Stomach (tissue), 9 donors: ENCODE results near the gene C6orf89. TPM values are rescaled to one million over a fixed set of nuclear protein-coding genes. Genes with fewer than 3 reads are reported as not detected.
A peak's percentile ranks its signal among the peaks of the same experiment; 100 is the strongest.

ENCODE experiments used
- DNase-seq, 2 donors: peaks; one replicate each; pipeline versions ENCODE4 v3.0.0 to v3.0.0-alpha.2; 2013 to 2019
- H3K27ac ChIP-seq, 5 donors: fragments of 200-600 bp in 4 of 5; sonication (generic) in 4 of 5; one replicate each; pipeline ENCODE4 v1.5.1; 2013 to 2019; ENCODE audit warnings: mild to moderate bottlenecking in 1 of 5, moderate library complexity in 1 of 5
- H3K27me3 ChIP-seq, 3 donors: fragments of 200-600 bp; sonication (generic); one replicate each; pipeline ENCODE4 v1.5.1; 2017 to 2019; ENCODE audit warnings: mixed run types in 1 of 3
- H3K36me3 ChIP-seq, 4 donors: fragments of 200-600 bp; sonication (generic); 1 replicate in 3 of 4; 2 replicates in 1 of 4; pipeline ENCODE4 v1.5.1; 2016 to 2019
- H3K4me1 ChIP-seq, 4 donors: fragments of 200-600 bp; sonication (generic); one replicate each; pipeline ENCODE4 v1.5.1; 2016 to 2019
- H3K4me3 ChIP-seq, 4 donors: fragments of 200-600 bp; sonication (generic) in 3 of 4; one replicate each; pipeline ENCODE4 v1.5.1; 2016 to 2019; ENCODE audit warnings: mild to moderate bottlenecking in 1 of 4
- H3K9me3 ChIP-seq, 4 donors: fragments of 200-600 bp; sonication (generic); one replicate each; pipeline ENCODE4 v1.5.1; 2016 to 2019
- CTCF ChIP-seq, 7 experiments: fragments of 450-650 bp in 4 of 7; fragments of 200-600 bp in 3 of 7; sonication (generic) in 3 of 7; IDR thresholded peaks; one replicate each; pipeline ENCODE4 v1.5.1; 2016 to 2019; ENCODE audit warnings: antibody characterized with exemption in 7 of 7, control low read depth in 2 of 7, mild to moderate bottlenecking in 1 of 7
- EP300 ChIP-seq: sonication (generic); formaldehyde crosslinking; IDR thresholded peaks from one replicate; pipeline ENCODE4 v1.6.1; 2017; ENCODE audit warnings: antibody characterized with exemption
- POLR2A ChIP-seq, 4 donors: fragments of 450-650 bp; IDR thresholded peaks; one replicate each; pipeline ENCODE4 v1.6.1; 2016; ENCODE audit warnings: antibody characterized with exemption in 4 of 4, control low read depth in 2 of 4, mild to moderate bottlenecking in 1 of 4, moderate library complexity in 1 of 4
- POLR2AphosphoS5 ChIP-seq, 3 donors: sonication (generic); formaldehyde crosslinking; IDR thresholded peaks; one replicate each; pipeline ENCODE4 v1.6.1; 2016; ENCODE audit warnings: antibody characterized with exemption in 3 of 3
- WGBS, 5 donors: extraction: QIAGEN DNeasy Blood & Tissue Kit in 3 of 5; methylation state at CpG; one replicate each; pipeline versions ENCODE4 v1.1.5 to v1.1.7; 2013 to 2018; 5-methylcytosine and 5-hydroxymethylcytosine counted together
- intact Hi-C: fragments of 100-400 bp; cut with DNase I; formaldehyde crosslinking; loops from one replicate; pipeline ENCODE4 v1.15.1; 2023; ENCODE audit warnings: low total_unique reads
- polyA plus RNA-seq, 3 donors: library from polyadenylated mRNA; stranded (reverse); fragments of 200-250 nt; gene quantifications; one replicate each; pipeline ENCODE4 v1.2.3, GENCODE V29; 2013
- total RNA-seq, 5 donors: library from RNA; depleted of rRNA; stranded (reverse); fragments of >200 nt; gene quantifications; one replicate each; pipeline versions ENCODE4 v1.1.0 to v1.2.3, GENCODE V29; 2014 to 2016
- donor health status: healthy with polysubstance abuse.
- donor health status: Bipolar disorder and iron deficiency.
- donor health status: healthy.

C6orf89 gene
- total and polyA plus RNA-seq, 8 donors: 7.0 to 47.2 (median 25.1) TPM

DNA sequence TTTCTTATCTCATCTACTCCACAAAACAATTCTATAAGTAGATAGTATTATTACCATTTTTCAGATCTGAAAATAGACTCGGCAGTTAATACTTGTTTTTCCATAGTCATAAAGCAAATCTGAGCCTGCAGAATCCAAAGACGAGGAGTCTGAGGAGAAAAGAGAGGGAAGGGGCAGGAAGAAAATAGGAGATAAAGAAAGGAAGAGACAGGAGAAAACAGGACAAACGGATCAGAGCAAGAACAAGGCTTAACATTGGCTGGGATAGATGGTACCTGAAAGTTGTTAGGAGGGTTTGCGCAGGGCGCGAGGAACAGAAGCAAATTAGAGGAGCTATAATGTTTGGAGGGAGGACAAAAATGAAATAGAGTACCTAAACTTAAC lies 10.5 kb upstream of the C6orf89 start:
- Histone ChIP-seq H3K9me3 (no peaks in the 10 kb centered on the region), H3K36me3 (peaks cover 0 to 15% (median 11%) of the 10 kb centered on the region in 4 donors), H3K4me3 (peak overlapping the region; percentile 80 to 92 (median 84)), H3K27me3 (no peaks in the 10 kb centered on the region), H3K4me1 (peaks cover 10 to 28% (median 16%) of the 10 kb centered on the region in 4 donors), H3K27ac (peak overlapping the region in 4 of 5 donors; percentile 85 to 92 (median 91))
- TF ChIP-seq CTCF (IDR thresholded peaks at IDR 0.05): no peak
- no peak for TF ChIP-seq POLR2A (IDR thresholded peaks at IDR 0.05)
- TF ChIP-seq EP300: no peak
- no peak for TF ChIP-seq POLR2AphosphoS5 (IDR thresholded peaks at IDR 0.05)
- no peak for DNase-seq
- 26 to 40% (median 35%) methylated on average over 6 of the region's 6 CpGs for WGBS, 5 donors
- intact Hi-C loops: no loop called here

DNA sequence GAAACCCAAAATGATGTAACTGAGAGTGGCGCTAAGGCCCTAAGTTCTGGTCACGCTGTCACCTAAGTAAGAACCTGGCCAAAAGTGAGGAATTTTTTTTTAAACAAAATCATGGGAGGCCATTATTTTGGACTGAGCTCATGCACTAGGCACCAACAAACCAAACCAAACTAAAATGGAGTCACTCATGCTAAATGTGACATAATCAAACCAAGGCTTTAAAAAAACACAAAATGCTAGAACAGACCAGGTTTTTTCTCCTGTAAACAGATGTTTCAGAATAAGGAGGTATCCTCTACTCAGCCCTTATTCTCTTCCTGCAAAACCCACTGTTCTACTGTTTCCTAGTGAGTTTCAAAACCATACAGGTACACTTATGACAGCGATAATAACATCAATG lies 1.1 kb upstream of the C6orf89 start:
- H3K27me3 ChIP-seq: no peaks in the 10 kb centered on the region
- 95 to 99% (median 97%) methylated on average over 3 of the region's 3 CpGs for WGBS, 5 donors
- no peak for TF ChIP-seq POLR2AphosphoS5 (IDR thresholded peaks at IDR 0.05)
- TF ChIP-seq POLR2A (IDR thresholded peaks at IDR 0.05): no peak
- TF ChIP-seq EP300: no peak
- H3K4me3 ChIP-seq: no peak overlapping the region
- H3K4me1 ChIP-seq: peaks cover 12 to 44% (median 34%) of the 10 kb centered on the region in 4 donors
- H3K27ac ChIP-seq: peak overlapping the region in 3 of 5 donors; percentile 86 to 94 (median 89)
- DNase-seq: no peak
- H3K9me3 ChIP-seq: no peaks in the 10 kb centered on the region
- intact Hi-C loops: no loop called here
- no peaks in the 10 kb centered on the region for H3K36me3 ChIP-seq

DNA sequence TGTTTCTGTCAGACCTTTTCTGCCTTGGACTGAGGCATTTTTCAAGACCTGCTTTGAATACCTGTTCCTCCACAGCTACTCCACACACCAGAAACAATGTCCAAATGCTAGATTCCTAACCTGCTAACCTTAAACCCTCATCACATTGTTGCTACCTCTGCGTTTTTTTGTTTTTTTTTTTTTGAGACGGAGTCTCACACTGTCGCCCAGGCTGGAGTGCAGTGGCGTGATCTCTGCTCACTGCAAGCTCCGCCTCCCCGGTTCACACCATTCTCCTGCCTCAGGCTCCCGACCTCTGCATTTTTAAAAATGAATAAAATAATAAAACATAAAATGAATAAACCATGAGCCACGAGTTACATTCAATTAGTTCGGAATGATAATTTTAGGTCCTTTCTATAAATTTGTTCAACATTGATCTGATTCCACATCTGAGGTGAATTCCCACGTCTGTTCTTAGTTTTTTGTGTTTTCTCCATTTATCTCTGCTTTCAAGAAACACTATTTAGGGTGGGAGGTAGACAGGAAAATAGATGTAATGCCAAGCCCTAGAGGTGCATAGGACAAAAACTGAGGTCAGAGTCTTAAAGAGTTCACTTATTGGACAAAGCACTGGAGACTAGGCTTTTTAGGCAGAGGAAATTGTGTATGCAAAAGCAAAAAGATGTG lies 1.3 kb downstream of the C6orf89 start:
- Histone ChIP-seq H3K4me3 (peak overlapping the region; percentile 69 to 80 (median 79)), H3K27ac (peak overlapping the region in 2 of 5 donors; percentile 89 to 94), H3K27me3 (no peaks in the 10 kb centered on the region), H3K4me1 (peaks cover 12 to 53% (median 37%) of the 10 kb centered on the region in 4 donors), H3K36me3 (peaks cover 0 to 2% (median 1%) of the 10 kb centered on the region in 4 donors), H3K9me3 (no peaks in the 10 kb centered on the region)
- no peak for TF ChIP-seq EP300
- TF ChIP-seq CTCF (IDR thresholded peaks at IDR 0.05): no peak
- no peak for TF ChIP-seq POLR2AphosphoS5 (IDR thresholded peaks at IDR 0.05)
- intact Hi-C loops: no loop called here
- WGBS, 5 donors: 57 to 68% (median 64%) methylated on average over 10 of the region's 10 CpGs
- DNase-seq: no peak

DNA sequence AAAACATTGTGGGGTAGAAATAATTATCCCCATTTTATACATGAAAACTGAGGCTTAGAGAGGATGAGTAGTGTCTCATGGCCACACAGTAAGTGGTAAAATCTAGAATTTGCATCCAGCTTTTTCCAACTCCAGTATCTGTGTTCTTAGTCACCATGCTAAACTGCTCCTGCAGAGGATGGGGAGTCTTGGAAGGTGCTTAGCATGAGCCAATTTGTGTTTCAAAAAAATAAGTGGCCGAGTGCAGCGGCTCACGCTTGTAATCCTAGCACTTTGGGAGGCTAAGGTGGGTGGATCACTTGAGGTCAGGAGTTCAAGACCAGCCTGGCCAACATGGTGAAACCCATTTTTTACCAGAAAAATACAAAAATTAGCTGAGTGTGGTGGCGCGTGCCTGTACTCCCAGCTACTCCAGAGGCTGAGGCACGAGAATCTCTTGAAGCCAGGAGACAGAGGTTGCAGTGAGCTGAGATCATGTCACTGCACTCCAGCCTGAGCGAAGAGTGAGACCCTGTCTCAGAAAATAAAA lies 2.4 kb downstream of the C6orf89 start:
- DNase-seq: no peak
- Histone ChIP-seq H3K27me3 (no peaks in the 10 kb centered on the region), H3K4me3 (no peak overlapping the region), H3K9me3 (no peaks in the 10 kb centered on the region), H3K27ac (no peak overlapping the region), H3K4me1 (peaks cover 12 to 54% (median 38%) of the 10 kb centered on the region in 4 donors), H3K36me3 (peaks cover 0 to 9% (median 8%) of the 10 kb centered on the region in 4 donors)
- TF ChIP-seq POLR2A (IDR thresholded peaks at IDR 0.05) (no peak), EP300 (no peak), POLR2AphosphoS5 (IDR thresholded peaks at IDR 0.05) (no peak), CTCF (IDR thresholded peaks at IDR 0.05) (no peak)
- 94 to 97% (median 96%) methylated on average over 7 of the region's 7 CpGs for WGBS, 5 donors
- intact Hi-C loops: no loop called here
